GM18502 (cell line): ENCODE results near the gene TOM1L2.
"Not testable (repeated sequence)": the region's sequence is repeated elsewhere in the genome, so short reads cannot be mapped to it uniquely, and the experiment has no call there.

Source experiments
- ATAC-seq: cut with Tn5 transposase; IDR thresholded peaks from one replicate; pipeline ENCODE4 v1.9.1; 2021; ENCODE audit warnings: mild to moderate bottlenecking; ENCODE audit not compliant: unreplicated experiment, poor library complexity

TOM1L2 gene

GRCh38 chr17:17998934-17999333 lies 26.7 kb upstream of the TOM1L2 start:
- ATAC-seq, result no peak

- ATAC-seq, result not testable (repeated sequence)
Measured at GRCh38 chr17:17995887-17996286, 23.7 kb upstream of the TOM1L2 start.

GRCh38 chr17:17994271-17995069 lies 22.3 kb upstream of the TOM1L2 start:
- no peak for ATAC-seq

GRCh38 chr17:17993852-17994251 lies 21.7 kb upstream of the TOM1L2 start:
- ATAC-seq, result no peak

- ATAC-seq, result no peak
Measured at GRCh38 chr17:17993366-17993765, 21.2 kb upstream of the TOM1L2 start.

GRCh38 chr17:17990282-17990681 lies 18.1 kb upstream of the TOM1L2 start:
- no peak for ATAC-seq

GRCh38 chr17:17989618-17990017 lies 17.4 kb upstream of the TOM1L2 start:
- ATAC-seq, result no peak

GRCh38 chr17:17989081-17989480 lies 16.9 kb upstream of the TOM1L2 start:
- ATAC-seq, result no peak

- ATAC-seq, result no peak
Measured at GRCh38 chr17:17988427-17988945, 16.3 kb upstream of the TOM1L2 start.

GRCh38 chr17:17987901-17988300 lies 15.7 kb upstream of the TOM1L2 start:
- no peak for ATAC-seq

- no peak for ATAC-seq
Measured at GRCh38 chr17:17987187-17987896, 15.1 kb upstream of the TOM1L2 start.

GRCh38 chr17:17985555-17985954 lies 13.4 kb upstream of the TOM1L2 start:
- no peak for ATAC-seq

- ATAC-seq, result no peak
Measured at GRCh38 chr17:17985153-17985552, 13.0 kb upstream of the TOM1L2 start.

GRCh38 chr17:17983776-17984175 lies 11.6 kb upstream of the TOM1L2 start:
- ATAC-seq, result no peak

- ATAC-seq, result no peak
Measured at GRCh38 chr17:17983376-17983775, 11.2 kb upstream of the TOM1L2 start.

- no peak for ATAC-seq
Measured at GRCh38 chr17:17982801-17983200, 10.6 kb upstream of the TOM1L2 start.

GRCh38 chr17:17981330-17981729 lies 9.1 kb upstream of the TOM1L2 start:
- ATAC-seq, result no peak

- ATAC-seq, result no peak
Measured at GRCh38 chr17:17979778-17980177, 7.6 kb upstream of the TOM1L2 start.

- ATAC-seq, result no peak
Measured at GRCh38 chr17:17978481-17979424, 6.6 kb upstream of the TOM1L2 start.

- ATAC-seq, result no peak
Measured at GRCh38 chr17:17976931-17977570, 4.9 kb upstream of the TOM1L2 start.
